Tibial nerve (tissue), 4 donors: Measurements from ENCODE around the gene EFNB1. TPM values are rescaled to one million over a fixed set of nuclear protein-coding genes. Genes with fewer than 3 reads are reported as not detected.

Experiments
- DNase-seq, 2 donors: peaks; one replicate each; pipeline ENCODE4 v3.0.0-alpha.2; 2019; ENCODE audit warnings: low spot score in 2 of 2
- H3K27ac ChIP-seq, 4 donors: fragments of 200-600 bp; sonication (generic) in 3 of 4; one replicate each; pipeline ENCODE4 v1.5.1; 2017 to 2019; ENCODE audit warnings: mild to moderate bottlenecking in 1 of 4
- H3K27me3 ChIP-seq, 2 donors: fragments of 200-600 bp; sonication (generic) in 1 of 2; one replicate each; pipeline versions ENCODE4 v1.5.1 to v1.6.0; 2017 to 2019
- H3K36me3 ChIP-seq, 3 donors: fragments of 200-600 bp; sonication (generic); one replicate each; pipeline ENCODE4 v1.5.1; 2018 to 2019
- H3K4me1 ChIP-seq, 4 donors: fragments of 200-600 bp; sonication (generic) in 3 of 4; one replicate each; pipeline ENCODE4 v1.5.1; 2017 to 2019
- H3K4me3 ChIP-seq, 4 donors: fragments of 200-600 bp; sonication (generic) in 3 of 4; one replicate each; pipeline ENCODE4 v1.5.1; 2017 to 2019; ENCODE audit warnings: mild to moderate bottlenecking in 1 of 4, moderate library complexity in 1 of 4
- H3K9me3 ChIP-seq, 4 donors: fragments of 200-600 bp; sonication (generic) in 3 of 4; one replicate each; pipeline ENCODE4 v1.5.1; 2017 to 2019
- CTCF ChIP-seq, 5 experiments: fragments of 200-600 bp in 3 of 5; fragments of 450-650 bp in 2 of 5; sonication (generic) in 3 of 5; IDR thresholded peaks; one replicate each; pipeline ENCODE4 v1.5.1; 2016 to 2019; ENCODE audit warnings: antibody characterized with exemption in 5 of 5, mild to moderate bottlenecking in 3 of 5, moderate library complexity in 2 of 5
- EP300 ChIP-seq, 2 donors: sonication (generic); formaldehyde crosslinking; IDR thresholded peaks; one replicate each; pipeline ENCODE4 v1.6.1; 2017; ENCODE audit warnings: antibody characterized with exemption in 2 of 2, mild to moderate bottlenecking in 1 of 2
- POLR2A ChIP-seq, 2 donors: fragments of 450-650 bp; IDR thresholded peaks; one replicate each; pipeline ENCODE4 v1.6.1; 2017; ENCODE audit warnings: antibody characterized with exemption in 2 of 2, mild to moderate bottlenecking in 2 of 2, moderate library complexity in 2 of 2
- WGBS, 2 donors: methylation state at CpG; one replicate each; pipeline ENCODE4 v1.1.5; 2018; 5-methylcytosine and 5-hydroxymethylcytosine counted together
- total RNA-seq, 4 donors: library from RNA; depleted of rRNA; stranded (reverse); fragments of >200 nt; gene quantifications; one replicate each; pipeline ENCODE4 v1.1.0, GENCODE V29; 2016

The EFNB1 gene
- total RNA-seq, 4 donors from 2014 or later = 74.4 to 127 (median 106) TPM

- no peaks in the 10 kb centered on the region for H3K9me3 ChIP-seq
- no peak overlapping the region for H3K27ac ChIP-seq
- H3K4me1 ChIP-seq = peaks cover 0 to 4% (median 0%) of the 10 kb centered on the region in 4 donors
- no peak overlapping the region for H3K4me3 ChIP-seq
- DNase-seq = no peak
- WGBS, 2 donors = 72 to 75% methylated on average over 7 to 10 of the region's 10 CpGs
- TF ChIP-seq CTCF (IDR thresholded peaks at IDR 0.05) (no peak), POLR2A (IDR thresholded peaks at IDR 0.05) (no peak), EP300 (IDR thresholded peaks at IDR 0.05) (no peak)
- peaks cover 0 to 19% of the 10 kb centered on the region in 2 donors for H3K27me3 ChIP-seq
- H3K36me3 ChIP-seq = no peaks in the 10 kb centered on the region
These were observed 5.2 kb upstream of the EFNB1 start for GRCh38 chrX:68823413-68824151.

- no peak overlapping the region for H3K4me3 ChIP-seq
- TF ChIP-seq POLR2A (IDR thresholded peaks at IDR 0.05) (no peak), EP300 (IDR thresholded peaks at IDR 0.05) (no peak), CTCF (IDR thresholded peaks at IDR 0.05) (no peak)
- peaks cover 0 to 4% (median 0%) of the 10 kb centered on the region in 4 donors for H3K4me1 ChIP-seq
- H3K36me3 ChIP-seq = no peaks in the 10 kb centered on the region
- no peak for DNase-seq
- H3K9me3 ChIP-seq = no peaks in the 10 kb centered on the region
- no peak overlapping the region for H3K27ac ChIP-seq
- H3K27me3 ChIP-seq = peaks cover 0 to 19% of the 10 kb centered on the region in 2 donors
These were observed 4.7 kb upstream of the EFNB1 start for GRCh38 chrX:68824152-68824433.

- Histone ChIP-seq H3K27ac (no peak overlapping the region), H3K4me1 (peaks cover 0 to 4% (median 0%) of the 10 kb centered on the region in 4 donors), H3K36me3 (no peaks in the 10 kb centered on the region), H3K9me3 (no peaks in the 10 kb centered on the region), H3K4me3 (no peak overlapping the region), H3K27me3 (peaks cover 0 to 19% of the 10 kb centered on the region in 2 donors)
- TF ChIP-seq EP300 (IDR thresholded peaks at IDR 0.05) = no peak
- 45 to 54% methylated on average over 5 of the region's 5 CpGs for WGBS, 2 donors
- no peak for DNase-seq
These were observed 4.2 kb upstream of the EFNB1 start for GRCh38 chrX:68824565-68825125.

- DNase-seq = no peak
- no peak for TF ChIP-seq POLR2A (IDR thresholded peaks at IDR 0.05)
- no peak for TF ChIP-seq EP300 (IDR thresholded peaks at IDR 0.05)
- no peak for TF ChIP-seq CTCF (IDR thresholded peaks at IDR 0.05)
- 68 to 74% methylated on average over 6 to 10 of the region's 10 CpGs for WGBS, 2 donors
These were observed 2.5 kb upstream of the EFNB1 start for GRCh38 chrX:68826113-68826980.

GRCh38 chrX:68827256-68827655 is 1.6 kb upstream of the EFNB1 start:
- Histone ChIP-seq H3K4me1 (peaks cover 0 to 4% (median under 1%) of the 10 kb centered on the region in 4 donors), H3K27me3 (peaks cover 0 to 19% of the 10 kb centered on the region in 2 donors), H3K9me3 (no peaks in the 10 kb centered on the region), H3K4me3 (no peak overlapping the region), H3K27ac (no peak overlapping the region), H3K36me3 (no peaks in the 10 kb centered on the region)
- no peak for DNase-seq
- TF ChIP-seq EP300 (IDR thresholded peaks at IDR 0.05) (no peak), POLR2A (IDR thresholded peaks at IDR 0.05) (no peak), CTCF (IDR thresholded peaks at IDR 0.05) (no peak)

More at GRCh38 chrX:68826113-68826980, 2.5 kb upstream of the EFNB1 start:
- Histone ChIP-seq H3K27me3 (peaks cover 0 to 19% of the 10 kb centered on the region in 2 donors), H3K36me3 (no peaks in the 10 kb centered on the region), H3K4me1 (peaks cover 0 to 4% (median 0%) of the 10 kb centered on the region in 4 donors), H3K27ac (no peak overlapping the region), H3K9me3 (no peaks in the 10 kb centered on the region), H3K4me3 (no peak overlapping the region)
